ENCODE measurements around the gene NHEJ1. TPM values are rescaled to one million over a fixed set of nuclear protein-coding genes. Genes with fewer than 3 reads are reported as not detected.

NHEJ1 gene
- total RNA-seq, 2 experiments from 2014 or later = 22.4 to 26.3 TPM

DNA sequence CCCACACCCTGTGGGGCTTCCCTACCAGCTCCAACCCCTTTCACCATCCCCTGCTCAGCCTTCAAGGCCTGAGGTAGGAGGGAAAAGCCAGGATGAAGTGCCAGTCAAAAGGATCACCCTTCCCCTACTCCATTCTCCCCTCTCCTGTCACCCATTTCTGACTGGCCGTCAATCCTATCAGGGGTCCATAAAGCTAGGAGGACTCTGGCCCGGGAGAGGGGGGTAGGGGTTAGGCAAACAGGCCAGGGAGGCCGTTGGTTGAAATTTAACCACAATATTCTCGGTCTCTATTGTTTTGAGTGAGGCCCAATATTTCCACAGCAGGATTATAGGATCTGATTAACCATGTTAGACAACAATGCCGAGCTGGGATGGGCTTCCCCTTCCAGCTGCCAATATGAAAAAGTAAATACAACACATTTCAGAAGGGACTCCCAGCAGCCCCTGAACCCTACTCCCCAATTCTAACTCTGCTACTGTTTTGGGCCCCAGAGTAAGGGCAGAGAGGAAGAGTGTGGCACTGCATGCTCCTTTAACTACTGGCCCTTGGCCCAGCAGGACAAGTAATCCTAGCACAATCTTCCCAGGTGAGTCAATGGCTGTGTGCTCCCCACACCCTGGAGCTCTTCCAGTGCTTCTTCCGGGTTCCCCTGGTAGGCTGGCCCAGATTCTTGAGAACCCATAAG, 89.3 kb downstream of the NHEJ1 start:
- peaks cover 12% of the 10 kb centered on the region for H3K36me3 Mint-ChIP-seq (ENCODE audit: low read depth)
- intact Hi-C loops (cut with micrococcal nuclease) = loop anchor here (5.0 kb wide), 1 partner anchor 46 kb away; no protein-coding TSS in a partner anchor
- no peaks in the 10 kb centered on the region for H3K9me3 Mint-ChIP-seq
- TF ChIP-seq, protein P1, sequence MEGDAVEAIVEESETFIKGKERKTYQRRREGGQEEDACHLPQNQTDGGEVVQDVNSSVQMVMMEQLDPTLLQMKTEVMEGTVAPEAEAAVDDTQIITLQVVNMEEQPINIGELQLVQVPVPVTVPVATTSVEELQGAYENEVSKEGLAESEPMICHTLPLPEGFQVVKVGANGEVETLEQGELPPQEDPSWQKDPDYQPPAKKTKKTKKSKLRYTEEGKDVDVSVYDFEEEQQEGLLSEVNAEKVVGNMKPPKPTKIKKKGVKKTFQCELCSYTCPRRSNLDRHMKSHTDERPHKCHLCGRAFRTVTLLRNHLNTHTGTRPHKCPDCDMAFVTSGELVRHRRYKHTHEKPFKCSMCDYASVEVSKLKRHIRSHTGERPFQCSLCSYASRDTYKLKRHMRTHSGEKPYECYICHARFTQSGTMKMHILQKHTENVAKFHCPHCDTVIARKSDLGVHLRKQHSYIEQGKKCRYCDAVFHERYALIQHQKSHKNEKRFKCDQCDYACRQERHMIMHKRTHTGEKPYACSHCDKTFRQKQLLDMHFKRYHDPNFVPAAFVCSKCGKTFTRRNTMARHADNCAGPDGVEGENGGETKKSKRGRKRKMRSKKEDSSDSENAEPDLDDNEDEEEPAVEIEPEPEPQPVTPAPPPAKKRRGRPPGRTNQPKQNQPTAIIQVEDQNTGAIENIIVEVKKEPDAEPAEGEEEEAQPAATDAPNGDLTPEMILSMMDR (IDR thresholded peaks at IDR 0.05) = no peak
- no peak for ATAC-seq
- ChIA-PET CTCF (interaction anchor here (1.1 to 24.1 kb wide), 11 partner anchors 9 to 90 kb away, joined by 3 to 431 read pairs (median 15); partner anchors contain the start of gene IHH), POLR2A (no interaction called here)
- no peak for DNase-seq
- no peak overlapping the region for H3K4me3 Mint-ChIP-seq
- no peaks in the 10 kb centered on the region for H3K4me1 Mint-ChIP-seq (ENCODE audit: low read depth)
- no peak overlapping the region for H3K27ac Mint-ChIP-seq
- no peaks in the 10 kb centered on the region for H3K27me3 Mint-ChIP-seq

DNA sequence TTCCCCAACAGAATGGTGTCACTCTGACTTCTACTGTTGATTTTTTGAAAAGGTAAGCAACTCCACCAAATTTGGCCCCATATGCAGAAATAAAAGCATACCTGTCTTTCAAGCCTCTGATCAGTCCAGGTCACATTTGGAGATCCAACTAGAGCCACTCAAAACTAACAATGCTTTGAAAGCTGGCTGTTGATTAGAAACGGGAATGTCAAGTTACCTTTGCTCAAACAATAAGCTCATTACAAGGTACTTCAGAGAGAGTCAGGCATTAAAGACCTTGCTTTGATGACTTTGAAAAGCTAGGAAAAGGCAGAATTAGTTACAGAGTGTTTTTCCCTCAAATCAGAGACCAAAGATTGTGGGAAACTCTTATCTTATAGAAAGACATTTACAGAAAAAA, 95.1 kb downstream of the NHEJ1 start:
- TF ChIP-seq, protein P1 (IDR thresholded peaks at IDR 0.05) = no peak
- intact Hi-C loops (cut with micrococcal nuclease) = no loop called here

DNA sequence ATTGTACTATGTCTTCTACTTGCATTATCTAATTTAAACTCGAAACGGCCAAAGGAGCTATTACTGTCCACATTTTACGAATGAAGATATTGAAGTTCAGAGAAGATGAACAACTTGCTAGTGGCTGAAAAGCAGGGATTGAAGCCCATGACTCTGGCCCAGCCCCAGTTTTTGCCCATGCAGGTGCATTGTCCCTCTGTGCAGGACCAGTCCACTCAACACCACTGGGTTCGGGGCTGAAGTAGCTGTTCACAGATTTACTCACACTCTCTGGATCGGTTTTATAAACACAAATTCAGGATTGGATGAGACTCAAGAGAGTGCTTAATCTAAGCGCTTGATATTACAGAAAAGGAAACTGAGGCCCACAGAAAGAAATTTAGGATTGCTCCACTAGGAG, 98.5 kb downstream of the NHEJ1 start:
- POLR2A ChIA-PET = interaction anchor here (1.3 to 1.9 kb wide), 2 partner anchors 19 to 55 kb away, joined by 3 to 7 read pairs; no protein-coding TSS in a partner anchor
- Mint-ChIP-seq H3K27me3 (peaks cover 52% of the 10 kb centered on the region), H3K27ac (no peak overlapping the region), H3K36me3 (ENCODE audit: low read depth) (no peaks in the 10 kb centered on the region), H3K9me3 (no peaks in the 10 kb centered on the region), H3K4me1 (ENCODE audit: low read depth) (peaks cover 19% of the 10 kb centered on the region), H3K4me3 (no peak overlapping the region)
- ATAC-seq = no peak
- CTCF ChIA-PET = interaction anchor here (0.8 to 24.1 kb wide), 6 partner anchors 8 to 93 kb away, joined by 3 to 431 read pairs (median 68); partner anchors contain the start of gene NHEJ1
- DNase-seq = no peak
- intact Hi-C loops (cut with micrococcal nuclease) = no loop called here
- TF ChIP-seq, protein P1 (IDR thresholded peaks at IDR 0.05) = no peak

More for the DNA sequence above, 95.1 kb downstream of the NHEJ1 start:
- POLR2A ChIA-PET = no interaction called here
- no peak for DNase-seq
- Mint-ChIP-seq H3K27me3 (peaks cover 28% of the 10 kb centered on the region), H3K27ac (no peak overlapping the region), H3K9me3 (no peaks in the 10 kb centered on the region), H3K4me3 (no peak overlapping the region), H3K4me1 (ENCODE audit: low read depth) (peaks cover 2% of the 10 kb centered on the region), H3K36me3 (ENCODE audit: low read depth) (peaks cover 2% of the 10 kb centered on the region)
- ATAC-seq = no peak
- CTCF ChIA-PET = interaction anchor here (0.9 to 24.1 kb wide), 8 partner anchors 9 to 211 kb away, joined by 3 to 431 read pairs (median 4); no protein-coding TSS in a partner anchor

DNA sequence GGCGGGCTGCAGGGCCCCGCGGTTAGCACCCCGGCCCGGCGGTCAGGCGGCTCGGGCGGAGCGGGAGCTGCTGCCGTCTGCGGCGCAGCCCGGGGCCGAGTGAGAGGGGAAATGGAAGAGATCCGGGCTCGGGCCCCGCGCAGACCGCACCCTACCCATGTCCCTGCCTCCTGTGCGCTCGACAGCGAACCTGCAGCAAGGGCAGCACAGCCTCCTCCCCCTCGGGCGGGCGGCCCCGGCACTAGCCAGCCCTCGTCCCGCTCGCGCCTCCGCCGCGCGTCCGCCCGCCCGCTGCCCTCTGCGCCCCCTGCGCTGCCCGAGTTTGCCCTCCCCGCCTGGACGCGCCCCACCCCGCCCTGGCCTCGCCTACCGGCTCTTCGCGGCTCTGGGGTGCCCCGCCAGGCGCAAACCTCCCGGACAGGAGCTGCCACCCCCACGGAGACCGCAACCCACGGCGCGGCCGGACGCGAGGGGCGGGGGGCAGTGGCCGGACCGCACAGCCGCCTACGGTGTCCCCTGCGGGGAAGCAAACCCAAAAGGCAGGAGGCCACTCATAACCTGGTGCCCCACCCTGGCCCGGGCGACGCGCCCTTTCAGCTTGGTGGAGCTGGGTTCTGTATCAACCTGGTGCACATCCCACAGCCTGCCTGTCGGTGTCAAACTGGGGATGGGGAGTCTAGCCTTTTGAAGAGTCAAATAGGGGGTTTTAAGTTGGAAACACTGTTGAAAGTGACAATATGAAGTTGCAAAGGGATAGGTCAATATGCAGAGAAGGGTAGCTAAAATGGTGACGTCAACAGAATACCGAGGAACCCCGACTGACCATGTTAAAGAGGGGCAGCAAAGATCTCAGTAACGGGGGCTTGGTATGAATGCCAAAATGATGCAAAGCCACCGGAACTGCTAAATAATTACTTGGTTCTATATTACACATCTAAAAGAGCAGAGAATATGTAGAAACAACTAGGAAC, 99.5 kb downstream of the NHEJ1 start, which contains the start of gene IHH:
TSS of gene IHH (minus strand) at position 101 of the 971 bp plus-strand sequence. CDS start 454 bp downstream, outside the sequence.
- H3K4me1 Mint-ChIP-seq (ENCODE audit: low read depth) = peaks cover 19% of the 10 kb centered on the region
- TF ChIP-seq, protein P1 (IDR thresholded peaks at IDR 0.05) = no peak
- H3K36me3 Mint-ChIP-seq (ENCODE audit: low read depth) = no peaks in the 10 kb centered on the region
- H3K27me3 Mint-ChIP-seq = peaks cover 60% of the 10 kb centered on the region
- CTCF ChIA-PET = interaction anchor here (1.0 to 24.1 kb wide), 6 partner anchors 9 to 94 kb away, joined by 3 to 431 read pairs (median 68); partner anchors contain the start of gene NHEJ1
- DNase-seq (peak; percentile 31), ATAC-seq (no peak)
- peak within 1 kb of the TSS; percentile 16 for H3K4me3 Mint-ChIP-seq
- POLR2A ChIA-PET = interaction anchor here (1.3 to 1.9 kb wide), 2 partner anchors 20 to 56 kb away, joined by 3 to 7 read pairs; no protein-coding TSS in a partner anchor
- intact Hi-C loops (cut with micrococcal nuclease) = no loop called here
- H3K27ac Mint-ChIP-seq = no peak within 1 kb of the TSS
- H3K9me3 Mint-ChIP-seq = no peaks in the 10 kb centered on the region

Measured in activated CD8-positive, alpha-beta T cell treated with anti-CD3 and anti-CD28 coated beads for 36 hours (primary cell).